Tibial nerve (tissue), 4 donors: ENCODE results near the gene MBD5. TPM values are rescaled to one million over a fixed set of nuclear protein-coding genes. Genes with fewer than 3 reads are reported as not detected.

ENCODE experiments used
- DNase-seq, 2 donors: peaks; one replicate each; pipeline ENCODE4 v3.0.0-alpha.2; 2019; ENCODE audit warnings: low spot score in 2 of 2
- H3K27ac ChIP-seq, 4 donors: fragments of 200-600 bp; sonication (generic) in 3 of 4; one replicate each; pipeline ENCODE4 v1.5.1; 2017 to 2019; ENCODE audit warnings: mild to moderate bottlenecking in 1 of 4
- H3K27me3 ChIP-seq, 2 donors: fragments of 200-600 bp; sonication (generic) in 1 of 2; one replicate each; pipeline versions ENCODE4 v1.5.1 to v1.6.0; 2017 to 2019
- H3K36me3 ChIP-seq, 3 donors: fragments of 200-600 bp; sonication (generic); one replicate each; pipeline ENCODE4 v1.5.1; 2018 to 2019
- H3K4me1 ChIP-seq, 4 donors: fragments of 200-600 bp; sonication (generic) in 3 of 4; one replicate each; pipeline ENCODE4 v1.5.1; 2017 to 2019
- H3K4me3 ChIP-seq, 4 donors: fragments of 200-600 bp; sonication (generic) in 3 of 4; one replicate each; pipeline ENCODE4 v1.5.1; 2017 to 2019; ENCODE audit warnings: mild to moderate bottlenecking in 1 of 4, moderate library complexity in 1 of 4
- H3K9me3 ChIP-seq, 4 donors: fragments of 200-600 bp; sonication (generic) in 3 of 4; one replicate each; pipeline ENCODE4 v1.5.1; 2017 to 2019
- EP300 ChIP-seq, 2 donors: sonication (generic); formaldehyde crosslinking; IDR thresholded peaks; one replicate each; pipeline ENCODE4 v1.6.1; 2017; ENCODE audit warnings: antibody characterized with exemption in 2 of 2, mild to moderate bottlenecking in 1 of 2
- POLR2A ChIP-seq, 2 donors: fragments of 450-650 bp; IDR thresholded peaks; one replicate each; pipeline ENCODE4 v1.6.1; 2017; ENCODE audit warnings: antibody characterized with exemption in 2 of 2, mild to moderate bottlenecking in 2 of 2, moderate library complexity in 2 of 2
- WGBS, 2 donors: methylation state at CpG; one replicate each; pipeline ENCODE4 v1.1.5; 2018; 5-methylcytosine and 5-hydroxymethylcytosine counted together
- total RNA-seq, 4 donors: library from RNA; depleted of rRNA; stranded (reverse); fragments of >200 nt; gene quantifications; one replicate each; pipeline ENCODE4 v1.1.0, GENCODE V29; 2016
- TF ChIP-seq, protein P1 (sequence below), 5 experiments: fragments of 200-600 bp in 3 of 5; fragments of 450-650 bp in 2 of 5; sonication (generic) in 3 of 5; IDR thresholded peaks; one replicate each; pipeline ENCODE4 v1.5.1; 2016 to 2019; ENCODE audit warnings: antibody characterized with exemption in 5 of 5, mild to moderate bottlenecking in 3 of 5, moderate library complexity in 2 of 5

Gene MBD5
- total RNA-seq, 4 donors from 2014 or later = 28.5 to 46.5 (median 40.9) TPM

DNA sequence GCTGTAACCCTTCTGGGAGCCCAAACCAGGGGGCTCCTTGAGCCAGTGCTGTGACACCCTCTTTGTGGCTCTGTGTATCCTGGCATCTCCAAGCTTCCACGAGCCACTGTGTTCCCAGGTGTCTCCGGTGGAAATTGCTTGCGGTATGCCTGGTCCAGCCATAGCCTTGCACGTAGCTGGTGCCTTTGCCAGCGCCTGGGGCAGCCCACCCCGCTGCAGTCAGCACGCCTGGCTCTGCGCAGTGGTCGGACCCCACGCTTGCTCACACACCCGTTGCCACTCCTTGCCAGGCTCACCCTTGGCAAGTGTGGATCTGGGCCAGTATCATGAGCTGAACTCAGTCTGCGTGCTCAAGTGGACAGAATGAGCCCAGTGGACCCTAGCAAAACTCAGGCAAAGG lies 152.3 kb downstream of the MBD5 start:
- no peak for TF ChIP-seq EP300 (IDR thresholded peaks at IDR 0.05)
- no peak for TF ChIP-seq POLR2A (IDR thresholded peaks at IDR 0.05)
- TF ChIP-seq, protein P1, sequence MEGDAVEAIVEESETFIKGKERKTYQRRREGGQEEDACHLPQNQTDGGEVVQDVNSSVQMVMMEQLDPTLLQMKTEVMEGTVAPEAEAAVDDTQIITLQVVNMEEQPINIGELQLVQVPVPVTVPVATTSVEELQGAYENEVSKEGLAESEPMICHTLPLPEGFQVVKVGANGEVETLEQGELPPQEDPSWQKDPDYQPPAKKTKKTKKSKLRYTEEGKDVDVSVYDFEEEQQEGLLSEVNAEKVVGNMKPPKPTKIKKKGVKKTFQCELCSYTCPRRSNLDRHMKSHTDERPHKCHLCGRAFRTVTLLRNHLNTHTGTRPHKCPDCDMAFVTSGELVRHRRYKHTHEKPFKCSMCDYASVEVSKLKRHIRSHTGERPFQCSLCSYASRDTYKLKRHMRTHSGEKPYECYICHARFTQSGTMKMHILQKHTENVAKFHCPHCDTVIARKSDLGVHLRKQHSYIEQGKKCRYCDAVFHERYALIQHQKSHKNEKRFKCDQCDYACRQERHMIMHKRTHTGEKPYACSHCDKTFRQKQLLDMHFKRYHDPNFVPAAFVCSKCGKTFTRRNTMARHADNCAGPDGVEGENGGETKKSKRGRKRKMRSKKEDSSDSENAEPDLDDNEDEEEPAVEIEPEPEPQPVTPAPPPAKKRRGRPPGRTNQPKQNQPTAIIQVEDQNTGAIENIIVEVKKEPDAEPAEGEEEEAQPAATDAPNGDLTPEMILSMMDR (IDR thresholded peaks at IDR 0.05) = no peak
- Histone ChIP-seq H3K36me3 (no peaks in the 10 kb centered on the region), H3K4me1 (no peaks in the 10 kb centered on the region), H3K27ac (no peak overlapping the region), H3K4me3 (no peak overlapping the region), H3K27me3 (no peaks in the 10 kb centered on the region), H3K9me3 (no peaks in the 10 kb centered on the region)
- WGBS, 2 donors = 96% methylated on average over 12 of the region's 12 CpGs; no CpG with 5 or more reads in 1 of the 2 donors
- no peak for DNase-seq

DNA sequence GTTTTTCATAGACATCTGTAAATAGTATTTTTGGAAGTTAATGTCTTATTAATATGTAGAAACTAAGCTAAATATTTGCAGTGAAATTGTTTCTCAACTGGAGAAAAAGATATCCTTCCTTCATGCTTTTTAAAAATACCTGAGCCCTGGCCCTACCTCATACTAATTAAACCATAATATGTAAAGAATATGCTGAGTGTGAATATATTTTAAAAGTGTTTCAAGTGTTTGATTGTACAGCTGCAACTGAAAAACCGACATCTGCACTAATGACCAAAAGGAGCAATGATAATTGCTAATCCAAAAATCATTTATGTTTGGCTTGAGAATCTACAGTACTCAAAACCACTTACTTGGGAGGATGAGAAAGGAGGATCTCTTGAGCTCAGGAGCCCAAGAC lies 156.7 kb downstream of the MBD5 start:
- 67 to 72% methylated on average over 1 of the region's 1 CpG for WGBS, 2 donors
- Histone ChIP-seq H3K9me3 (no peaks in the 10 kb centered on the region), H3K27ac (no peak overlapping the region), H3K27me3 (no peaks in the 10 kb centered on the region), H3K4me1 (no peaks in the 10 kb centered on the region), H3K36me3 (peaks cover 0 to 30% (median 0%) of the 10 kb centered on the region in 3 donors), H3K4me3 (no peak overlapping the region)
- TF ChIP-seq POLR2A (IDR thresholded peaks at IDR 0.05) = no peak
- no peak for TF ChIP-seq EP300 (IDR thresholded peaks at IDR 0.05)
- TF ChIP-seq, protein P1 (IDR thresholded peaks at IDR 0.05) = no peak
- no peak for DNase-seq

DNA sequence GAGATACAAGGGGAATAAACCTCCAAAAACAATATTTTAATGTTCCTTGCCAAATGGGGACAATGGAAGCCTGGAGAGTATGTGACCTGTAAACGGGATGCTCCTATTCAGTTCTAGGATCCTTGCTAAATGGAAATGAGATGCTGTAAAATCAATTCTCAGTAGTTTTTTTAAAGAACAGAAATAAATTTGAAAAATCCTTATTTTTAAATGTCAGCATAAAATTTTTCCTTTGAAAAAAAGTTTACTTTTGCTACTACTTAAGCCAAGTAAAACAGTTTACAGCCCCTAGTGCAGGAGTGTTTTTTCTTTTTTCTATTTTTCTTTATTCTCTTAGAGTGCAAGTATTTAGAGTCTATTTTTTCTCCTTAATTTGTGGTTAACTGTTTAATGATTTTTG lies 158.8 kb downstream of the MBD5 start:
- TF ChIP-seq, protein P1 (IDR thresholded peaks at IDR 0.05) = no peak
- TF ChIP-seq EP300 (IDR thresholded peaks at IDR 0.05) (no peak), POLR2A (IDR thresholded peaks at IDR 0.05) (no peak)
- Histone ChIP-seq H3K9me3 (no peaks in the 10 kb centered on the region), H3K36me3 (peaks cover 0 to 35% (median 0%) of the 10 kb centered on the region in 3 donors), H3K27me3 (no peaks in the 10 kb centered on the region), H3K4me3 (no peak overlapping the region), H3K4me1 (no peaks in the 10 kb centered on the region), H3K27ac (no peak overlapping the region)
- 60% methylated on average over 1 of the region's 1 CpG for WGBS, 2 donors
- DNase-seq = no peak

DNA sequence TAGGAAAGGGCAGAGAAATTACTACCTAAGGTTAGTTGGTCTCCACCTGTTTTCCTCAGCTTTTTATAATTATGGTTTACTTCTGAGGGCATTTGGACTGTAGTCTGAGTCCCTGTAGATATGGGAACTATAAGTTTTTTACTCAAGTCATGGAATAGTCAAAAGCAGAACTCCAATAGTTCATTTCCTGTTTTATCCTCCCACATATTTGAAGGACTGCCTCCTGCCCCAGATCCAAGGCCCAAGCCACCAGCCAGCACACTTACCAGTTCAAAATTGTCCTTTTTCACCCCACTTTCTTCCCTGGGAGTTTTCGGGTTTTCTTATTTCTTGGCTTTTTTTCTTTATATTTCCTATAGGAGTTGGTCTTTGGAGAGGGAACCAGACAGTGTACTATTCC lies 164.1 kb downstream of the MBD5 start:
- no peak for DNase-seq
- 98 to 100% methylated on average over 1 of the region's 1 CpG for WGBS, 2 donors
- Histone ChIP-seq H3K4me1 (no peaks in the 10 kb centered on the region), H3K36me3 (peaks cover 0 to 31% (median 0%) of the 10 kb centered on the region in 3 donors), H3K27ac (no peak overlapping the region), H3K9me3 (no peaks in the 10 kb centered on the region), H3K4me3 (no peak overlapping the region), H3K27me3 (no peaks in the 10 kb centered on the region)
- TF ChIP-seq, protein P1 (IDR thresholded peaks at IDR 0.05) = no peak
- TF ChIP-seq EP300 (IDR thresholded peaks at IDR 0.05) (no peak), POLR2A (IDR thresholded peaks at IDR 0.05) (no peak)

DNA sequence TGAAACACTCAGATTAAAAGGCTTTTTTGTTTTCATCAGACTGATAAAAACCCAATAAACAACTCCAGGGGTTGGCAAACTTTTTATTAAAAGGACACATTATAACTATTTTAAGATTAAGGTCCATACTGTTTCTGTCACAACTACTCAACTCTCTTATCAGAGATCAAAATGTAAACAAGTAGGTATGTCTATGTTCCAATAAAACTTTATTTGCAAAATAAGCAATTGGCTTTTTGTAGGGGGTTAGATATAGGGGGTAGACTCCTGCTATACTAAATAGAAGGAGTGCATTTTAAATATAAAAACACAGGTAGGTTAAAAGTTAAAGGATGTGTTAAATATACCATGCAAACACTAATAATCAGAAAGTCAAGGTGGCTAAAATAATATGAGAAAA lies 174.0 kb downstream of the MBD5 start:
- TF ChIP-seq EP300 (IDR thresholded peaks at IDR 0.05) (no peak), POLR2A (IDR thresholded peaks at IDR 0.05) (no peak)
- TF ChIP-seq, protein P1 (IDR thresholded peaks at IDR 0.05) = no peak
- DNase-seq = no peak
- Histone ChIP-seq H3K36me3 (no peaks in the 10 kb centered on the region), H3K9me3 (no peaks in the 10 kb centered on the region), H3K4me1 (no peaks in the 10 kb centered on the region), H3K4me3 (no peak overlapping the region), H3K27me3 (no peaks in the 10 kb centered on the region), H3K27ac (no peak overlapping the region)
